SH-SY5Y (cell line): Measurements from ENCODE around the gene HOXA6.

Source experiments
- GATA2 ChIP-seq: IDR thresholded peaks from 2 replicates; pipeline ENCODE4 v1.6.1; 2011; ENCODE audit warnings: mild to moderate bottlenecking, low read depth, low read length
- GATA3 ChIP-seq: IDR thresholded peaks from 2 replicates; pipeline ENCODE4 v1.6.1; 2011; ENCODE audit warnings: low read depth, mild to moderate bottlenecking, low read length, moderate library complexity

DNA sequence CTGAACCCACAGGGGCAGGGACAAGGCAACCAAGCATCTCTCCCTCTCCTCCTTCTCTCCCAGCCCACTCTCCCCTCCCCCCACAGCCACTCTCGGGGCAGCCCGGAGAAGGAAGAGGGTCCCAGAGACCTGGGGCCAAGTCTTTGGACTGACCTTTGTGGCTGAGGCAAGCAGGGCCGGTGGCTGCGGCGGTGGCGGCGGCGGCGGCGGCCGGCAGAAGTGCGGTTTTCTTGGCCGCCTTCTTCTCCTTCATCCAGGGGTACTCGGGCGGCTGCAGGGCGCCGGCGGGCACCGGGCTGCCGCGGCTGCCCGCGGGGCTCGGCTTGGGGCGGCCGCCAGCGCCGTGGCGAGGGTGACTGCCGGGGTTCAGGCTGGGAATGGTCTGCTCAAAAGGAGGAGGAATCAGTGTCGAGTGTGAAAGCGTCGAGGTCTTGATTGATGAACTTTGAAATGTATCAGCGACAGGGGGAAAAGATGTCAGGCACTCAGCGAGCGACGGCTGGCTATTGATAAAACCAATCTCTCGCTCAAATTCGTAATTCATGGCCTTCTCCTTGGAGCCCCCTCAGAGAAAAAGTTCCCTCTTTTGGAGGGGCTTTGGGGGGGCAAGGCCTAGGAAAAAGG is 45.5 kb downstream of the HOXA6 start:
- TF ChIP-seq GATA3 (no peak), GATA2 (no peak)
